HG03378 (cell line): ENCODE measurements around the gene VSX1.

Experiments
- ATAC-seq: cut with Tn5 transposase; IDR thresholded peaks from one replicate; pipeline ENCODE4 v1.9.1; 2021; ENCODE audit warnings: mild to moderate bottlenecking, moderate library complexity; ENCODE audit not compliant: unreplicated experiment

Gene VSX1

GRCh38 chr20:25087186-25087929 is 5.4 kb upstream of the VSX1 start:
- ATAC-seq = no peak

- ATAC-seq = no peak
These were observed 4.0 kb upstream of the VSX1 start for GRCh38 chr20:25085756-25086495.

DNA sequence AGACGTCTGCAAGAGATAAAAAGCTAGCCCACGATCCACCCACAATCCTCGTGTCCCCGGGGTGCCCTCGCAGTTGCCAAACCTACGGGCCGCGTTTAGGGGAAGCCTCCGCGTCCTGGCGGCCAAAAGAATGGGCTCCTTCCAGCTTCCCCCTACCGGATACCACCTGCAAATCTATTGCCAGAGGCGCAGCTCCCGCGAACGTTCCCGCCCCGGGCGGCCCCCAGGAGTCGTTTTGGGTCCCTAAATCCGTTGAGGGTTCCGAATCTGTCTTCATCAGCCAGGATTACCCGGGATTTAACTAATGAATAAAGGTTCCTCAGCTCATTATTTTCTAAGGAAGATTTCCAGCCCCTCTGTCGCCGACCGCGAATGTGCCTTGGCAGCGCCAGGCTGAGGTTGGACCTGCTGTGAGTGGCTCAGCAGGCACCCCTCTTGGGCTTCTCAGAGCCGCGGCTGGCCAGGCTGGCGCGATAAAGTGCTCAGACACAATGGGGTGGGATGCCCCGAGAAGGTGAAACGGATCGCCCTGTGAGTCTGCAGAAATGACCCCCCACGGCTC is 2.8 kb upstream of the VSX1 start:
- no peak for ATAC-seq

GRCh38 chr20:25083773-25084625 is 2.1 kb upstream of the VSX1 start:
- no peak for ATAC-seq

GRCh38 chr20:25083141-25083772 is 1.3 kb upstream of the VSX1 start:
- no peak for ATAC-seq

GRCh38 chr20:25082498-25082873 is 545 bp upstream of the VSX1 start:
- ATAC-seq = no peak

GRCh38 chr20:25081065-25081729 is 744 bp downstream of the VSX1 start:
- no peak for ATAC-seq

GRCh38 chr20:25079171-25079570 is 2.8 kb downstream of the VSX1 start:
- no peak for ATAC-seq

DNA sequence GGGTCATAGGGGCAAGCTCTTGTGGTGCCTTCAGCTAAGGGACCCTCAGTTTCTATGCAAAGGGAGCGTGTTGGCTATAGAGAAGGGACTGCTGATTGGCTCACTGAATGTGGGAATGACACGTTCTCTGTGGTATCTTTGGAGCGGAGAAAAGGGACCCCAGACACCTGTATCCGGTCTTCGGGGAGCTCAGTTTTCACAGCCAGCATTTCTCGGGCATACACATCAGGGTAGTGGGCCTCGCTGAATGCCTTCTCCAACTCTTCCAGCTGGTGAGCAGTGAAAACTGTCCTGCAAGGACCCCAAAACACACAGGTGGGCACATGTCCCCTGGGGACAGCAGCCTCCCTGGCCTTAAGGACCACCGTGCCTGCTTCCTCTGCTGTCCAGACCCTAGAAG is 3.3 kb downstream of the VSX1 start:
- ATAC-seq = no peak

GRCh38 chr20:25077610-25078169 is 4.3 kb downstream of the VSX1 start:
- no peak for ATAC-seq

DNA sequence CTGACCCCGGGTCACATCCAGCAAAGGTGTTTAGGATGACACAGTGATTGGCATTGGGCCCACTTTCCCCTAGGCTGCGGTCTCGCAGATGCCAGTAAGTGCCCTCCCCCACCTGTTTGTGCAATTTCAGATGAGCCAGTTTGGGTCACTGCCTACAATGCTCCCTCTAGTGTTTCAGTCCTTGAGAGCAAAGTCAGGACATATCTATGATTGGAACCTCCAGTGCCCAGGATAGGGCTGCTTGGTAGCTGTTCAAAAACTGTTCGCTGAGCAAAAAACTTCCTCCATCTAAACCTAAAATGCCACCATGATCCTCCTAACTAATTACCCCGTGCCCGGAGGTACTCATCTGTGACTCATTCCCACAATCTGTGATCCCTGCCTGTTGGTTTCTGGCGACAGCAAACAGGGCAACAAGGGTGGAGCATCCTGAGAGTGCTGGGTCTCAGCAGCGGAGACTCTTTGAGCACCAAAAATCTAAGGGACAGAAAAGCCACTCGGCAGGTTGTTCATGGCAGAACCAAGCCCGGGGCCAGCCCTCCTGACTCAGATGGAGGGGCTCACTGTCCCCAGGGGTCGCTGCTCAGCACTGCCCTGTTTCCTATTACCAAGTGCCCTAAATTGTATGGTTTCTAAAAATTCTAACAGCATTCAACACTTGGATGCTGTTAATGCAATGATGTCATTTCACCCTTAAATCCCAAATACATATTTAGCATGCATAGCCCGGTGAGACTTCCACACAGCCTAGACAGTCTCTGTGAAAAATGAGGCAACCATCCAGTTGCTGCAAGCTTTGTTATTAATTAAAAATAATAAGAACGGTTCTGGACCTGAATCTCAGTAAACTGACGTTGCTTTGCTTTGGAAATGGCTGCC is 5.0 kb downstream of the VSX1 start:
- no peak for ATAC-seq

DNA sequence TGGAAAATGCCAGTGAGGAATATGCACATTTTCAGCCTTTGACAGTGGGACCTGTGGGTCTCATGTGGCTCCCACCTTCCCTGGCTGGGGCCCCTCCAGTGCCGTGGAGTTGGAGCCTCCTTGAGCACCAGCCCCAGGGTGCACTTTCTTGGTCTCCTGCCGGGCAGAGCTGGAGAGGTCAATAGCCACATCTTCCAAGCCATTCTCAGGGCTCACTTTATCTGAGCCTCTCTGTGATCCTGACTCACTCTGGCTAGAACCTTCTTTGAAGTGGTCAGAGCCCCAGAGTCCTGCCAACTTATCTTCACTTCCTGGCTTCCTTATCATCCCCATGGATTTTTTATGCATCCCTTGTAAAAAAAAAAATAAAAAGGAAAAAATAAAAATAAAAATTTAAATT is 5.7 kb downstream of the VSX1 start:
- ATAC-seq = no peak

GRCh38 chr20:25073544-25073943 is 8.4 kb downstream of the VSX1 start:
- no peak for ATAC-seq

DNA sequence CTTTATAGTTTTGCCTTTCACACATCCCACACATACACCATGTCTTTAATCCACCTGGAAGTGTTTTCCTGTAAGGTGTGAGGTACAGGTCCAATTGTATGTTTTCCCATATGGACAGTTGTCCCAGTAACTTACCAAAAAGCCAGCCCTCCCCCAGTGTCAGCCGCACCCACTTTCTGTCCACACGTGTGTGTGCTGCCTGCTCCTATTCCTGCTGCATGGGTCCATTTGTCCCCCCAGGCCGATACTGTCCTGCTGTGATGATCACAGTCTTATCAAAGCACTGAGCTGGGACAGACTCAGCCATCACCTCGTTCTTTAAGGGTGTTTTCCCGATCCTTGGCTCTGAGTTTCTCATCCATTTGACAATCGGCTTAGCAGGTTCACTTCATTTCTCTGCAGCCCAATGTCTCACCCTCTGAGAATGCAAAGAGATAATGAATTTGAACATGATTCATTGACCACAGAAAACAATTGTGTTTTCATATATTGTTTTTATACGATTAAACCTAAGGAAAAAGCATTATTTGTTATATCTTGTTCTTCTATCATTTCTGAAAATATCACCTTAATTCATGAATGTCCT is 9.6 kb downstream of the VSX1 start:
- no peak for ATAC-seq

GRCh38 chr20:25071734-25072133 is 10.2 kb downstream of the VSX1 start:
- no peak for ATAC-seq

GRCh38 chr20:25070821-25071473 is 11.0 kb downstream of the VSX1 start:
- no peak for ATAC-seq

- no peak for ATAC-seq
These were observed 14.6 kb downstream of the VSX1 start for GRCh38 chr20:25067102-25067987.
